ENCODE results near the gene MED16. TPM values are rescaled to one million over a fixed set of nuclear protein-coding genes. Genes with fewer than 3 reads are reported as not detected.
"Not testable (repeated sequence)": the region's sequence is repeated elsewhere in the genome, so short reads cannot be mapped to it uniquely, and the experiment has no call there.

The MED16 gene
- total RNA-seq, 1 donor from 2014 or later: 57.1 TPM

DNA sequence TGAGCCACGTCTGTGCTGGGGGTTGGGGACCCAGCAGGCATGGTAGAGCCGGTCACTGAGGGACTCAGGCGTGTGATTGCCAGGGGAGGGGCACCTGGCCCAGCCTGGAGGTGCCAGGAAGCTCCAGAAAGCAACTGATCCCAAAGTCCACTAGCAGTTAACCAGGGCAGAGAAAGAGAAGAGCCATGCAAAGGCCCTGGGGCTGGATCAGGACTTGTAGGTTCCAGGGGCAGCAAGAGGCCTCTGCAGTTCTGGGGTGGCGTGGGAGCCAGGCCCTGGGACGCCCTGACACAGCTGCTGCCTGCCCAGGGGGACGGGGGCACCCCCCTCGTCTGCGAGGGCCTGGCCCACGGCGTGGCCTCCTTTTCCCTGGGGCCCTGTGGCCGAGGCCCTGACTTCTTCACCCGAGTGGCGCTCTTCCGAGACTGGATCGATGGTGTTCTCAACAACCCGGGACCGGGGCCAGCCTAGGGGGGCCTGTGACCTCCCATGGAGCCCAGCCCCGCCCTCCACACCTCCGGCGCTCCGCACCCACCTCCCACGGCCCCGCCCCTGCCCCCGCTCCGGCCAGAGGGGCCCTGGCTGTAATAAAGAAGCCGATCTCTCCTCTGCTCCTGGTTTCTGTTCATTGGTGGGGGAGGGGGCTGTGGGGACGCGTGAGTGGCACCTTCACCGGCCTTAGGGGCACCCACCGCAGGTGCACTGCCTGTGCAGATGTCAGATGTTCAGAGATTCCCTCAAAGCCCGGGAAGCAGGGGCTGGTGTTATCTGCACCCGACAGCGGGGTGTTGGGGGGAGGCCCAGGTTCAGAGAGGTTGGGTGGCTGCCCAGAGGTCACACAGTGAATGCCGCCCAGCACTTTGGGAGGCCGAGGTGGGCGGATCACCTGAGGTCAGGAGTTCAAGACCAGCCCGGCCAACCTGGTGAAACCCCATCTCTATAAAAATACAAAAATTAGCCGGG is 61.3 kb downstream of the MED16 start:
- no peak for DNase-seq (ENCODE audit: extremely low read depth, low read depth, low spot score)

DNA sequence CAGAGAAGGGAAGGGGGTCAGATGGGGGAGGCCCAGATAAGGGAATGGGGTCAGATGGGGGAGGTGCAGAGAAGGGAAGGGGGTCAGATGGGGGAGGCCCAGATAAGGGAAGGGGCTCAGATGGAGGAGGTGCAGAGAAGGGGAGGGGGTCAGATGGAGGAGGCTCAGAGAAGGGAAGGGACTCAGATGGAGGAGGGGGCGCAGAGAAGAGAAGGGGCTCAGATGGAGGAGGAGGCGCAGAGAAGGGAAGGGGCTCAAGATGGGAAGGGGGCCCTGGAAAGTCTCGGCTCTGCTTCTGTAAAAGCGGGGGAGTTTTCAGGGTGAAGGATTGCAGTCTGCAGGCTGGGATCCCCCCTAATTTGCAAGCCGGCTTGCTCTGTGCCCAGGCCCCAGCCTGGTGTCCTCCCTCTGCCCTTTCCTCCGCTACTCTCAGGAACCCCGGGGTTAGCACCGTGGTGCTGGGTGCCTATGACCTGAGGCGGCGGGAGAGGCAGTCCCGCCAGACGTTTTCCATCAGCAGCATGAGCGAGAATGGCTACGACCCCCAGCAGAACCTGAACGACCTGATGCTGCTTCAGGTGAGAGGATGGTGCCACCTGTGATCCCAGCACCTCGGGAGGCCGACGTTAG is 63.7 kb downstream of the MED16 start:
- DNase-seq (ENCODE audit: extremely low read depth, low read depth, low spot score): no peak

DNA sequence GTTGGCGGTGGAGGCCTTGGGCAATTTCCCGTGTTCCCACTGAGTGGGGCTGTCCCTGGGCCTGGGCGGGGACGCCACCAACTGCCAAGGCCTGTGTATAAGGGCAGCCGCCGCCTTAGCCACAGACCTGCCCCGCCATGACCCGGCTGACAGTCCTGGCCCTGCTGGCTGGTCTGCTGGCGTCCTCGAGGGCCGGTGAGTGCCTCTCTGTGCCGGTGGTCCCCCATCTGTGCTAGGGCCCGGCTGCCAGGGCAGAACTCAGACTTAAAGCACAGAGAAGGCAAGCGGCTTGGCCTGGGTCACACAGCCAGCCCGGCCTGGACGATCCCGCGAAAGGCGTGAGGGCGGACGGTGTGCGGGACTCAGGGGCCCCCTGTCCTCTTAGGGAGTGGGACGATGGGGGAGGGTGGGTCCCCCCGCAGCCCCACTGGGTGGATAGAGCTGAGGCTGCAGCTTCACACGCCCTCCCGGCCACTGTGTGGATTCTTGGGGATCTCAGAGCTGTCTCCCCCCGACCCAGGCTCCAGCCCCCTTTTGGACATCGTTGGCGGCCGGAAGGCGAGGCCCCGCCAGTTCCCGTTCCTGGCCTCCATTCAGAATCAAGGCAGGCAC is 65.2 kb downstream of the MED16 start, which contains the start of gene AZU1:
TSS of gene AZU1 (plus strand) at position 128 of the 612 bp plus-strand sequence. CDS start at position 138, 10 bp downstream.
- DNase-seq (ENCODE audit: extremely low read depth, low read depth, low spot score): no peak

DNA sequence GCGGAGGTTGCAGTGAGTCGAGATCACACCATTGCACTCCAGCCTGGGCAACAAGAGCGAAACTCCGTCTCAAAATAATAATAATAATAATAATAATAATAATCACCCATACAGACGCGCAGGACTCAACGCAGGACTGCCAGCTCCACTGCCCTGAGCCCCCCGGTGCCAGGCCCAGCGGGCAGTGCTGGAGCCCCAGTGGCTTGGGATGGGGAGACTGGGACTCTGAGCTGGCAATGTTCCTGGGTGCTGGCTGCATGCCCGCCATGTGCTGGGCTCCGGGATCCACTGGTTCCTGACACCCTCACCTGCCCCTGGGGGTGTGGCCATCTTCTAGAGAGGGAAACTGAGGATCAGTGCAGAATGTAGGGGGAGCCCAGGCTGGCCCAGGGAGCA is 65.7 kb downstream of the MED16 start:
- no peak for DNase-seq (ENCODE audit: extremely low read depth, low read depth, low spot score)

DNA sequence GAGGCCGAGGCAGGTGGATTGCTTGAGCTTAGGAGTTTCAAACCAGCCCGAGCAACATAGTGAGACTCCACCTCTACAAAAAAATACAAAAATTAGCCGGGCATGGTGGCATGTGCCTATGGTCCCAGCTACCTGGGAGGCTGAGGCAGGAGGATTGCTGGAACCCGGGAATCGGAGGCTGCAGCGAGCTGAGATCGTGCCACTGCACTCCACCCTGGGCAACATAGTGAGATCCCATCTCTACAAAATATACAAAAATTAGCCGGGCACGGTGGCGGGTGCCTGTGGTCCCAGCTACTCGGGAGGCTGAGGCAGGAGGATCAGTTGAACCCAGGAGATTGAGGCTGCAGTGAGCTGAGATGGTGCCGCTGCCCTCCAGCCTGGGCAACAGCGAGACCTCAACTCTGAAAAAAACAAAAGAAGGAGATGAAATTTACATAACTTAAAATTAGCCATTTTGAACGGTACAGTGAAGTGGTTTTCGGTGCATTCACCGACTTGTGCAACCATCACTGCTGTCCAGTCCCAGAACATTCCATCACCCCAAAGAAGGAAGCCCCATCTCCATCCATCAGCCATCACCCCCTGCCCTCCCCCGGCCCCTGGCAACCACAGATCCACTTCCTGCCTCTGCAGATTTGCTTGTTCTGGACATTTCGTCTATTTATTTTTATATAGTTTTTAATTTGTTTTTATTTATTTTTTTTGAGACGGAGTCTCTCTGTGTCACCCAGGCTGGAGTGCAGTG is 66.9 kb downstream of the MED16 start:
- no peak for DNase-seq (ENCODE audit: extremely low read depth, low read depth, low spot score)

DNA sequence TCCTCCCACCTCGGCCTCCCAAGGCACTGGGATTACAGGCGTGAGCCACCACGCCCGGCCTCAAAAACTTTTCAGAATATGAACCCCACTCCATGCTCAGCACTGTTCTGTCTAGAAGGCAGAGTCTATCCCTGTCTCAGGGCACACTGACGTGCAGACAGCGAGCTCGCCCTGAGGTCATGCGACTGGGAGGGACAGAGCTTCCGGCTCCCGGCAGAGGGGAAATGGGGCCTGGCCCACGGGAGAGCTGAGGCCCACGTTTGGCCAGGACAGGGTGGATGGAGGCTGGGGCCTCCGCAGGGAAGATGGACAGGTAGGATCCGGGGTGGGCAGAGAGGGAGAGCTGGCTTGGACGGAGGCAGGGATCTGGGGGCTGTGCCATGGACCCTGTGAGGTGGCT is 68.1 kb downstream of the MED16 start:
- DNase-seq (ENCODE audit: extremely low read depth, low read depth, low spot score): no peak

DNA sequence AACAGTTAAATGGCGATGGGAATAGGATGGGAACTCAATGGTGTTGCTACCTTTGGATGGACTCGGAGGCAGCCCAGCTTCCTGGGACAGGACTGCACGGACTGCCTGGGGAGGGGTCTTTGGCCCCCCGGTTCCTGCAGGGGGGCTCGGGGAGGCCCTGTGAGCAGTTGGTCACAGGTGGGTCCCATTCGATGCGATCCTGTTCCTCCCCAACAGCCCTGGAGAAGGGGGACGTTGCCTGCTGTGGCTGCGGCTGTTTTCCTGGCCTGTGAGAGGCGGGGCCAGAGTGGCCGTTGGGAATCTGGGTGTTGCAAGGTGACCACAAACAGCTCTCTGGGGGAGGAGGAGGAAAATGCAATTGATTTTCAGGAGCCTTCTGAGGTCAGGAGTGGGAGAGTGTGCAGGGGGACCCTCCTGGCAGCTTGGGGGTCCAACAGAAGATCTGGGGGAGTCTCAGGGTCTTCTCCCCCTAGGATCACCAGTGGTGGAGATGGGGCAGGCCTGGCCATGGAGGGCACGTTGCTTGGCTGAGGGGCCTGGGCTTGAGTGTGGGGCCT is 69.3 kb downstream of the MED16 start:
- no peak for DNase-seq (ENCODE audit: extremely low read depth, low read depth, low spot score)

DNA sequence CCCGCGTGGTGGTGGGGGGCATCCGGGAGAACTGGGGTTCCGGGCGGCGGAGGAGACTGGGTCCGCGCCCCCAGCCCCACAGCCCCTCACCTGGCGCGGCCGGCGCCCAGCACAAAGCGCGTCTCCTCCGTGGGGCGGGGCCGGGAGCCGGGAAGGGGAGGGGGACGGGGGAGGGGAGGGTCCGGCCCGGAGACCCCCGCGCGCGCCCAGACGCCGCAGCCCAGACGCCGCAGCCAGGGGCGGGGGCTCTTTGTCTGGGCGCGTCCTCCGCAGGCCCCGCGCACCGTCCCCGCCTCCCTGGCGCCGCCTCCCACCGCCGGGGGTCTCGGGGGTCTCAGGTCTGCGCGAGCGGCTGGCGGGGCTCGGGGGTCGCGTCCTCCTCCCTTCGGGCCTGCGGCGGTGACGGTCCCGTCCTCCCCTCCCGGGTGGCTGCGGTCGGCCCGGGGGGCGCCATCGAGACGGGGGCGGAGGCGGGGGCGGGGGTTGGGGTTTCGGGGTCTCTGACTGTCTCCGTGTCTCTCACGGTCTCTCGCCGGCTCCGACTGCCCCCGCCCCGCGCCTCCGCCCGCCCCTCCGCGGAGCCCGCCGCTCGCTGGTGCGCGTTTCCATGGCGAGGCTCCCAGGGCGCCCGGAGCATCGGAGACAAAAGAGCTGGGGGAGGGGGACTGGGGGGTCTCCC is 71.0 kb downstream of the MED16 start, which contains the start of gene PLPPR3:
TSS of gene PLPPR3 (minus strand) at position 131 of the 679 bp plus-strand sequence. CDS start 396 bp downstream, outside the sequence.
- no peak for DNase-seq (ENCODE audit: extremely low read depth, low read depth, low spot score)

DNA sequence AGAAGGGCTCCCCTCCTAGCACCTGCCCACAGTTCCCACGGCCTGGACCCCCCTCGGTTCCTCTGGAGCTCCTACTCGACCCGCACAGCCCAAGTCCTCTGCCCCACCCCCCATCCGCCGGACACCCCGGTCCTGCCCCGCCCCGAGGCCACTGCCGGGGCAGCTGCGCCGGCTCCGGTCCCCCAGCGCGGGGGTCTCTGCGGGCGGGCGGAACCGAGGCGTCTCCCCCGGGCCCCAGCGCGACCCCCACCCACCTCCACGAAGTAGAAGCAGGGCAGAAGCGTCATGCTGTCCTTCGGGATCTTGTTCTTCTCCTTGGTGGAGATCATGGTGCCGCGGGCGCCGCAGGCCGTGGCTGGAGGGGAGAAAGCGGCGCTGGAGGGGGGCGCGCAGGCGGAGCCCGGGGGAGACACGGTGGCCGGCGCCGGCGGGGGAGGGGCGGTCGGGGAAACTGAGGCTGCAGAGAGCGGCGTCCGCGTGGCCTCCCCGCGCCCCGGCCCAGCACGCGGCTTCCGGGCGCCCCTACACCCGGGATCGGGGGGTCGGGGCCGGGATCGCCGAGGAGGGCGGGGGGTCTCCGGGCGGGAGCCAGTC is 71.7 kb downstream of the MED16 start:
- DNase-seq (ENCODE audit: extremely low read depth, low read depth, low spot score): no peak

DNA sequence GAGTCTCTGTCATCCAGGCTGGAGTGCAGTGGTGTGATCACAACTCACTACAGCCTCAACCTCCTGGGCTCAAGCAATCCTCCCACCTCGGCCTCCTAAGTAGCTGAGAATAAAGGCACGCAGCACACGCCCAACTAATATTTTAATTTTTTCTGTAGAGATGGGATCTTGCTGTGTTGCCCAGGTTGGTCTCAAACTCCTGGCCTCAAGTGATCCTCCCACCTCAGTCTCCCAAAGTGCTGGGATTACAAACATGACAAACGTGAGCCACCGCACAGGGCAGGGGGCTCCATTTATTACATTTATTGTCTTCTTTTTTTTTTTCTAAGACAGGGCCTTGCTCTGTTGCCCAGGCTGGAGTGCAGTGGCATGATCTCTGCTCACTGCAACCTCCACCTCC is 72.8 kb downstream of the MED16 start:
- not testable (repeated sequence) for DNase-seq (ENCODE audit: extremely low read depth, low read depth, low spot score)

Other genes with a start within 250 kb of the MED16 start
- gene RNF126, start 230.0 kb downstream of the MED16 start, total RNA-seq: 86.3 and 108 TPM in 2 replicates
- gene FSTL3, start 216.8 kb downstream of the MED16 start, total RNA-seq: 171 and 280 TPM in 2 replicates
- gene PRSS57, start 197.7 kb downstream of the MED16 start, total RNA-seq: 2.2 TPM in 1 of 2 replicates, not detected in the other
- 48.9 and 52.8 TPM in 2 replicates for gene PALM, start 184.3 kb downstream of the MED16 start, total RNA-seq
- gene MISP, start 142.1 kb downstream of the MED16 start, total RNA-seq: 0.18 and 1.0 TPM in 2 replicates
- 252 and 331 TPM in 2 replicates for gene PTBP1, start 95.7 kb downstream of the MED16 start, total RNA-seq
- 2.3 and 7.5 TPM in 2 replicates for gene PLPPR3, start 71.2 kb downstream of the MED16 start, total RNA-seq
- gene AZU1, start 65.3 kb downstream of the MED16 start, total RNA-seq: not detected in 2 replicates
- not detected in 2 replicates for gene PRTN3, start 52.2 kb downstream of the MED16 start, total RNA-seq
- not detected in 2 replicates for gene ELANE, start 40.9 kb downstream of the MED16 start, total RNA-seq
- 0.24 and 1.2 TPM in 2 replicates for gene CFD, start 33.5 kb downstream of the MED16 start, total RNA-seq
- gene RNU6-9, start 297 bp upstream of the MED16 start, total RNA-seq: not detected in 2 replicates
- 63.2 and 75.7 TPM in 2 replicates for gene R3HDM4, start 20.0 kb upstream of the MED16 start, total RNA-seq
- gene KISS1R, start 24.1 kb upstream of the MED16 start, total RNA-seq: 0.12 TPM in 1 of 2 replicates, not detected in the other
- 14.2 and 14.7 TPM in 2 replicates for gene ARID3A, start 32.8 kb upstream of the MED16 start, total RNA-seq
- gene WDR18, start 91.2 kb upstream of the MED16 start, total RNA-seq: 56.8 and 78.7 TPM in 2 replicates
- gene GRIN3B, start 107.2 kb upstream of the MED16 start, total RNA-seq: 8.3 and 12.4 TPM in 2 replicates
- gene TMEM259, start 127.9 kb upstream of the MED16 start, total RNA-seq: 167 and 260 TPM in 2 replicates
- not detected in 2 replicates for gene RNU6-2, start 128.3 kb upstream of the MED16 start, total RNA-seq
- gene CNN2, start 133.4 kb upstream of the MED16 start, total RNA-seq: 271 and 285 TPM in 2 replicates
- gene ABCA7, start 146.9 kb upstream of the MED16 start, total RNA-seq: 11.8 and 13.3 TPM in 2 replicates
- gene ARHGAP45, start 174.0 kb upstream of the MED16 start, total RNA-seq: 23.0 and 27.0 TPM in 2 replicates
- gene POLR2E, start 202.2 kb upstream of the MED16 start, total RNA-seq: 329 and 336 TPM in 2 replicates
- 752 and 944 TPM in 2 replicates for gene GPX4, start 210.8 kb upstream of the MED16 start, total RNA-seq

Data from glomerular endothelial cell (primary cell).